IPS DF 6.9 (cell line): ENCODE data around the gene MTCH1.

ENCODE experiments used
- DNase-seq: peaks from one replicate; pipeline ENCODE4 v3.0.0-alpha.2; 2013; ENCODE audit warnings: low read depth, low spot score
- H3K27ac ChIP-seq: one replicate; pipeline ENCODE4 v1.5.1; 2013; ENCODE audit warnings: low read length, control low read depth
- H3K27me3 ChIP-seq: 2 replicates; pipeline ENCODE4 v1.6.1; 2013; ENCODE audit warnings: mild to moderate bottlenecking, low read length; ENCODE audit not compliant: control insufficient read depth, insufficient read depth
- H3K36me3 ChIP-seq: 2 replicates; pipeline ENCODE4 v1.6.1; 2013; ENCODE audit warnings: low read length; ENCODE audit not compliant: control insufficient read depth, insufficient read depth
- H3K4me1 ChIP-seq: 2 replicates; pipeline ENCODE4 v1.6.1; 2013; ENCODE audit warnings: low read length; ENCODE audit not compliant: control insufficient read depth, insufficient read depth
- H3K4me3 ChIP-seq: 2 replicates; pipeline ENCODE4 v1.5.1; 2013; ENCODE audit warnings: mild to moderate bottlenecking, low read length
- H3K9me3 ChIP-seq: 2 replicates; pipeline ENCODE4 v1.6.1; 2013; ENCODE audit warnings: low read length, inconsistent platforms; ENCODE audit not compliant: control insufficient read depth, insufficient read depth
- WGBS: extraction: QIAGEN DNeasy Blood & Tissue Kit; methylation state at CpG from one replicate; pipeline ENCODE4 v1.1.7; 2013; ENCODE audit warnings: mixed read lengths, missing lambda C conversion rate; ENCODE audit not compliant: insufficient read length, insufficient coverage; 5-methylcytosine and 5-hydroxymethylcytosine counted together

Gene MTCH1

GRCh38 chr6:36976007-36976264, 10.1 kb downstream of the MTCH1 start:
- H3K27ac ChIP-seq = no peak overlapping the region
- H3K36me3 ChIP-seq = peaks cover 54% of the 10 kb centered on the region
- no CpG with 5 or more reads among the region's 4 CpGs for WGBS

DNA sequence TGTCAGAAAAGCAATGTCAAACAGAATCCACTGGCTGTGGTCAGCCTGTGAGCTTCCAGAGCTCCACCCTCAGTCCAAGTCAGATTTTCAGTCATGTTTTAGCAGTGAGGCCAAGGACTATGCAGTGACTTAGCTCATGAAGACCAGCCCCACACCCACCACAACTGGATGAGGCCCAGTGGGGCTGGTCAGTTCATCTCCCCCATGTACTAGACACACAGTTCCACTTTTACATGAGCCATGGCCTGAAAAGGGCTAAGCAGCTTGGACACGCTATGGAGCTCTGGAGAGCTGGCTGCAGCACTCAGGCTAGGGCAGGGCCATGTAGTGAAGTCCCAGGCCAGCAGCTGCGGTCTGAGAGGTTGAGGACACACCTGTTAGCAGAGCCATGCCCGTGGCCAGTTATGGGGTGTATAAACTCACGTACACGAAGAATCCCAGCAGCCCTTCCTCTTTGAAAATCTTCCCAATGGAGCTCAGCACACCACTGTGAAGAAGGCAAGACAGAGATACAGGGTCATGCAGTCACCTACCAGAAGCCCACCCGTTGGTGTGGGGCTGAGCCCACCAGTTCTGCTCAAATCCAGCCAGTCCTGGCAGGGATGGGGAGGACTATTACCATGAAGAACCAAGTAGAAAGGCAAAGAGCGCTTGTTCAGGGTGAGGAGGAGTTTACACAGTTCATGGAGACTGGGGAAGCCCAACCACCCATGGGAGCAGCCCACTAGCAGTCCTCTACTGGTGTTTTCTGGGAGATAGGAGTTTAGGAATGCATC, 10.6 kb downstream of the MTCH1 start:
- DNase-seq = no peak
- Histone ChIP-seq H3K36me3 (peaks cover 59% of the 10 kb centered on the region), H3K27ac (no peak overlapping the region), H3K4me3 (no peak overlapping the region), H3K9me3 (no peaks in the 10 kb centered on the region), H3K27me3 (no peaks in the 10 kb centered on the region), H3K4me1 (no peaks in the 10 kb centered on the region)
- no CpG with 5 or more reads among the region's 7 CpGs for WGBS

More at GRCh38 chr6:36976007-36976264, 10.1 kb downstream of the MTCH1 start:
- no peak overlapping the region for H3K4me3 ChIP-seq
- no peak for DNase-seq
- H3K27me3 ChIP-seq = no peaks in the 10 kb centered on the region
- H3K4me1 ChIP-seq = peaks cover 2% of the 10 kb centered on the region; the same call in 1 of the 2 replicates
- H3K9me3 ChIP-seq = no peaks in the 10 kb centered on the region

DNA sequence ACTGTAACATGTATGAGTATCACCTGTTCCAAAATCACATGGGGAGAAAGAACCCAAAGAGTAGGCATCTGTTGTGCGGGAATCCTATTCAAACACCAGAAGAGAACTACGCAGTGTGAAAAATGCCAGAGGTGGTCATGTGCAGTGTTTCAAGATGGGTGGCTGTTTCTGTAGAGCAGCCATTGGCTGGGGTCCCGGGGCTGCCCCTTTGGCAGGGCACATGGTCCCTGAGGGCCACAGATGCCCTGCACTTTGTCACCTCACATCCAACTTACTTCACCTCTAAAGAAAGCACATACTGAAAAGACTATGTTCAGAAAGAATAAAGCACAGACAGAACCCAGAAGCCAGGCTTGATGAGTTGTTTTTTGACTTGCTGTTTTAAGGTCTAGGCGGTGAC, 12.3 kb downstream of the MTCH1 start:
- no peaks in the 10 kb centered on the region for H3K4me1 ChIP-seq
- no CpG with 5 or more reads among the region's 4 CpGs for WGBS
- H3K4me3 ChIP-seq = no peak overlapping the region
- peaks cover 75% of the 10 kb centered on the region for H3K36me3 ChIP-seq
- no peak for DNase-seq
- H3K27me3 ChIP-seq = no peaks in the 10 kb centered on the region
- no peak overlapping the region for H3K27ac ChIP-seq
- no peaks in the 10 kb centered on the region for H3K9me3 ChIP-seq

DNA sequence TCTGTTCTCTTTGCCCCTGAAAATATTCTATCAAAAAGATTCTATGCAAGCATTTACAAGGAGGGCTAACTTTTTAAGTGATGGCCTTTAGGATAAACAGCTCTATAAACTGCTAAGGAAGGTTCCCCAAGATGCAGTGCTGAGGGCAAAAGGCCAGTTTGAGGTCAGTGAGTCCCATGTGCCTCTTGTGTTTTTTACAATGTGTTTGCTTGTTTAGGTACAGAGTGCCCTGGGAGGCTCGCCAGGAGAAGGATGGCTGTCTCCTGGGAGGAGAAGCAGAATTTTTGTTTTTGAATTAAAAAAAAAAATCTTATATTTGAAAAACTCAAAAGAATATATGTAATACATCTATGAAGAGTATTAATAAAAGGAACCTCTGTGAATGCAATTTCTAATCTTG, 12.8 kb downstream of the MTCH1 start:
- H3K4me3 ChIP-seq = no peak overlapping the region
- H3K27ac ChIP-seq = no peak overlapping the region
- no peaks in the 10 kb centered on the region for H3K4me1 ChIP-seq
- no peak for DNase-seq
- H3K9me3 ChIP-seq = no peaks in the 10 kb centered on the region
- H3K36me3 ChIP-seq = peaks cover 76% of the 10 kb centered on the region
- WGBS = no CpG with 5 or more reads among the region's 1 CpG
- H3K27me3 ChIP-seq = no peaks in the 10 kb centered on the region

- Histone ChIP-seq H3K9me3 (no peaks in the 10 kb centered on the region), H3K4me1 (no peaks in the 10 kb centered on the region), H3K27me3 (no peaks in the 10 kb centered on the region), H3K36me3 (peaks cover 71% of the 10 kb centered on the region), H3K27ac (no peak overlapping the region), H3K4me3 (no peak overlapping the region)
- WGBS = no CpG with 5 or more reads among the region's 14 CpGs
- DNase-seq = no peak
Observed at GRCh38 chr6:36971921-36972673, 13.9 kb downstream of the MTCH1 start.

- no peaks in the 10 kb centered on the region for H3K9me3 ChIP-seq
- peaks cover 63% of the 10 kb centered on the region for H3K36me3 ChIP-seq
- no peaks in the 10 kb centered on the region for H3K27me3 ChIP-seq
- no peak overlapping the region for H3K27ac ChIP-seq
- no peak for DNase-seq
- H3K4me3 ChIP-seq = no peak overlapping the region
- H3K4me1 ChIP-seq = no peaks in the 10 kb centered on the region
- WGBS = no CpG with 5 or more reads among the region's 17 CpGs
Observed at GRCh38 chr6:36970892-36971842, 14.8 kb downstream of the MTCH1 start.

DNA sequence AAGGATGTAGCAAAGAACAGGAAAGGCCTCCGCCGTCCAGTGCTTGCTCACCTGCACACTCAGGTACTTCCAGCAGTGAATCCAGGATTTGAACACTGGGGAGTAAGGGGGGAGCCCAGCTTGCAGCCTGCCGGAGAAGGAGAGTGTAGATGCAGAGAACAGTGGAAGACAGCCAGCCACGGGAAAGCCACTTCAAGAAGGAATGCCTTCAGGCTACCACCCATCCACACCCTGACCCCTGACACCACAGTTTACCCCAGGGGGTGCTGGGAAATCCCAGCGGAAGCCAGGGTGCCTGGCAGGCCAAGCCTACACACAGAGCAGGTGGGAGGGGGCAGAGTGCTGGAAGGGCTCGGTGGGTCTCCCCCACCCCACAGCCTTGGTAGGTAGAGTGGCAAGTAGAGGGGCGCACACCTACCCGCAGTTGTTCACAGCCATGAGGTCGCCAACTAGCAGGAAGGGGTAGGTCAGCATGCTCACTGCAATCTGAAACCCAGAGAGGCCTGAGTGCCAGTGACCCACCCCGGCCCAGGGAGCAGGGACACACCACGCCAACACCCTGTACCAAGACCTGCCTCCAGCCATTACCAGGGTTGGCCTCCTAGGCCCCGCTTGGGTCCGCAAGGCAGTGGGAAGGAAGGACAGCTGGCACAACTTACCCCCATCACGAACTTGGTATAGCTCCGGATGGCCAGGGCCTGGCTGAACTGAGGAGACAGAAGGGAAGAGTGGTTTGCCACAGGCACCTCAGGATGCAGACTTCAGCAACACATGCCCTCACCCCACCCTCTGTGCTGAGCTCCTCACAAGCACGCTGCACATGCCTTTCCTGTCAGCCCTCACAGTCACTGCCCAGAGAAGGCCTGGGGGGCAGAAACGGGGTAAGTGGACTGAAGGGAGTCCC, 15.8 kb downstream of the MTCH1 start:
- WGBS = no CpG with 5 or more reads among the region's 17 CpGs
- H3K27me3 ChIP-seq = no peaks in the 10 kb centered on the region
- H3K36me3 ChIP-seq = peaks cover 56% of the 10 kb centered on the region
- no peaks in the 10 kb centered on the region for H3K9me3 ChIP-seq
- no peak for DNase-seq
- no peaks in the 10 kb centered on the region for H3K4me1 ChIP-seq
- H3K27ac ChIP-seq = no peak overlapping the region
- H3K4me3 ChIP-seq = no peak overlapping the region

DNA sequence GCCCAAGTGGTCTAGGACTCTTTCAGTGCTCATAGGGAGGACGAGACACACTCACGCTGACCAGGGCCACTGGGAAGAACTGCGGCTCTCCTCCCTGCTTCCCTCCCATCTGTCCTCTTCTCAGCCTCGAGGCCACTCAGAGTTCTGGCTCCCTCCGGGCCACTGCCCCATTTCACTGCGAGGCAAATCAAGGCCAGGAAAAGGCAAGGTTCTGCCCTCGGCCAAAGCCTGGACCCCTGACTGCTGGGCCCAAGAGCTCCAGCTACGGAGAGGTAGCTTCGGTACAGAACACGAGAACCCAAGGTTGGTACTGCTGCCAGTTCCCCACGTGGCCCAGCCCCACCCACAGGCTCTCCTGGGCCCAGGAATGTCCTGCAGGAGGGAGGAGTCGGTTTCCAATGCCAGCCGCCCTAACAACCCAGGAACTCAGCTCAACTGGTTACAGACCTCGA, 16.7 kb downstream of the MTCH1 start:
- no CpG with 5 or more reads among the region's 14 CpGs for WGBS
- no peak for DNase-seq
- Histone ChIP-seq H3K27ac (no peak overlapping the region), H3K4me1 (no peaks in the 10 kb centered on the region), H3K36me3 (peaks cover 54% of the 10 kb centered on the region), H3K9me3 (no peaks in the 10 kb centered on the region), H3K4me3 (no peak overlapping the region), H3K27me3 (no peaks in the 10 kb centered on the region)

- H3K4me3 ChIP-seq = no peak overlapping the region
- no peaks in the 10 kb centered on the region for H3K27me3 ChIP-seq
- WGBS = no CpG with 5 or more reads among the region's 16 CpGs
- H3K36me3 ChIP-seq = peaks cover 49% of the 10 kb centered on the region
- H3K4me1 ChIP-seq = peaks cover 3% of the 10 kb centered on the region; the same call in 1 of the 2 replicates
- no peaks in the 10 kb centered on the region for H3K9me3 ChIP-seq
- H3K27ac ChIP-seq = no peak overlapping the region
- DNase-seq = no peak
Observed at GRCh38 chr6:36968266-36968977, 17.6 kb downstream of the MTCH1 start.
